Measurements from ENCODE around the gene KCNC3.

The KCNC3 gene

GRCh38 chr19:50329146-50329925 lies at the start of gene KCNC3:
Gene KCNC3 (minus strand): TSS chr19:50329377. CDS start chr19:50329082, 295 bp downstream.
- DNase-seq, result peak; percentile 96 to 97

- no peak for DNase-seq
These were observed 49.7 kb upstream of the KCNC3 start for GRCh38 chr19:50378863-50379236.

- DNase-seq, result no peak
These were observed 49.1 kb upstream of the KCNC3 start for GRCh38 chr19:50378169-50378862.

- DNase-seq, result no peak
These were observed 48.3 kb upstream of the KCNC3 start for GRCh38 chr19:50377517-50377916.

GRCh38 chr19:50377051-50377461 lies 47.9 kb upstream of the KCNC3 start:
- DNase-seq, result peak; percentile 54

- peak; percentile 91 to 93 for DNase-seq
These were observed 47.2 kb upstream of the KCNC3 start, which contains the start of gene NR1H2 for GRCh38 chr19:50376166-50377050. Gene NR1H2 (plus strand): TSS chr19:50376457. CDS start chr19:50377606, 1,149 bp downstream.

- DNase-seq, result no peak
These were observed 42.8 kb upstream of the KCNC3 start for GRCh38 chr19:50371914-50372475.

GRCh38 chr19:50368649-50369570 lies 39.7 kb upstream of the KCNC3 start:
- peak; percentile 70 for DNase-seq

GRCh38 chr19:50365434-50366306 lies 36.5 kb upstream of the KCNC3 start, which contains the start of gene NAPSA:
Gene NAPSA (minus strand): TSS chr19:50365639. CDS start chr19:50365621, 18 bp downstream.
- no peak for DNase-seq

GRCh38 chr19:50362656-50363424 lies 33.7 kb upstream of the KCNC3 start:
- DNase-seq, result peak in 1 of 2 experiments; percentile 40

GRCh38 chr19:50362030-50362412 lies 32.8 kb upstream of the KCNC3 start:
- DNase-seq, result no peak

- DNase-seq, result no peak
These were observed 32.3 kb upstream of the KCNC3 start for GRCh38 chr19:50361290-50362029.

- no peak for DNase-seq
These were observed 30.2 kb upstream of the KCNC3 start for GRCh38 chr19:50359328-50359818.

- DNase-seq, result peak; percentile 73 to 77
These were observed 29.5 kb upstream of the KCNC3 start for GRCh38 chr19:50358483-50359327.

GRCh38 chr19:50357178-50358100 lies 28.3 kb upstream of the KCNC3 start:
- DNase-seq, result peak; percentile 84 to 92

GRCh38 chr19:50356691-50357177 lies 27.6 kb upstream of the KCNC3 start:
- DNase-seq, result no peak

All from stimulated activated CD4-positive, alpha-beta T cell treated with anti-CD3 and anti-CD28 coated beads, Interleukin-4, amount 100 ng/mL, for 4 hours (primary cell).